DMS53 (cell line): Measurements from ENCODE around the gene TMEM273.
A peak's percentile ranks its signal among the peaks of the same experiment; 100 is the strongest.
"Not testable (repeated sequence)": the region's sequence is repeated elsewhere in the genome, so short reads cannot be mapped to it uniquely, and the experiment has no call there.

Source experiments
- DNase-seq: peaks from one replicate; lab custom pipeline; 2025; lab: John Stamatoyannopoulos, UW

TMEM273 gene

GRCh38 chr10:49204119-49204518, 15.9 kb upstream of the TMEM273 start:
- no peak for DNase-seq

GRCh38 chr10:49202266-49202665, 14.1 kb upstream of the TMEM273 start:
- no peak for DNase-seq

- no peak for DNase-seq
These were observed 12.7 kb upstream of the TMEM273 start for GRCh38 chr10:49200854-49201253.

GRCh38 chr10:49197171-49197570, 9.0 kb upstream of the TMEM273 start:
- no peak for DNase-seq

- DNase-seq = not testable (repeated sequence)
These were observed 7.7 kb upstream of the TMEM273 start for GRCh38 chr10:49195864-49196263.

GRCh38 chr10:49194212-49194920, 6.2 kb upstream of the TMEM273 start:
- DNase-seq = no peak

- no peak for DNase-seq
These were observed 3.2 kb upstream of the TMEM273 start for GRCh38 chr10:49191349-49191748.

- no peak for DNase-seq
These were observed 1.2 kb upstream of the TMEM273 start for GRCh38 chr10:49189422-49189821.

GRCh38 chr10:49187044-49187484, 1.1 kb downstream of the TMEM273 start:
- no peak for DNase-seq

- DNase-seq = no peak
These were observed 1.6 kb downstream of the TMEM273 start for GRCh38 chr10:49186613-49187012.

- no peak for DNase-seq
These were observed 3.0 kb downstream of the TMEM273 start for GRCh38 chr10:49185213-49185612.

- no peak for DNase-seq
These were observed 3.5 kb downstream of the TMEM273 start for GRCh38 chr10:49184642-49185111.

GRCh38 chr10:49183596-49184542, 4.3 kb downstream of the TMEM273 start:
- DNase-seq = no peak

GRCh38 chr10:49182776-49183175, 5.4 kb downstream of the TMEM273 start:
- DNase-seq = no peak

- DNase-seq = no peak
These were observed 7.7 kb downstream of the TMEM273 start for GRCh38 chr10:49180444-49180860.

GRCh38 chr10:49179699-49180443, 8.3 kb downstream of the TMEM273 start:
- DNase-seq = no peak

- DNase-seq = no peak
These were observed 9.4 kb downstream of the TMEM273 start for GRCh38 chr10:49178489-49179471.

GRCh38 chr10:49177391-49178355, 10.5 kb downstream of the TMEM273 start:
- peak; percentile 81 for DNase-seq
